Liver (tissue), 3 donors: Measurements from ENCODE around the gene HIF3A.

Source experiments
- CTCF ChIP-seq: fragments of 150-350 bp; IDR thresholded peaks from 2 replicates; pipeline ENCODE4 v1.5.1; 2017; ENCODE audit warnings: improper control_type of control experiment, low read depth, low read length; ENCODE audit not compliant: missing input control
- EGR1 ChIP-seq, 2 donors: IDR thresholded peaks; 2 replicates each; pipeline ENCODE4 v1.6.1; 2016 to 2018; ENCODE audit warnings: antibody characterized with exemption in 2 of 2, low read depth in 2 of 2
- FOXA1 ChIP-seq: IDR thresholded peaks from 2 replicates; pipeline ENCODE4 v1.6.1; 2016; ENCODE audit warnings: antibody characterized with exemption
- GABPA ChIP-seq, 2 donors: IDR thresholded peaks in 1 of 2; conservative IDR thresholded peaks in 1 of 2; 2 replicates each; pipeline ENCODE4 v1.6.1; 2016; ENCODE audit warnings: antibody characterized with exemption in 2 of 2, mild to moderate bottlenecking in 1 of 2, moderate library complexity in 1 of 2
- HNF4G ChIP-seq: IDR thresholded peaks from 2 replicates; pipeline ENCODE4 v1.6.1; 2016; ENCODE audit warnings: antibody characterized with exemption
- JUND ChIP-seq, 2 donors: IDR thresholded peaks; 2 replicates each; pipeline ENCODE4 v1.6.1; 2016; ENCODE audit warnings: antibody characterized with exemption in 2 of 2
- MAX ChIP-seq: IDR thresholded peaks from 2 replicates; pipeline ENCODE4 v1.6.1; 2016; ENCODE audit warnings: antibody characterized with exemption
- NR2F2 ChIP-seq: IDR thresholded peaks from 2 replicates; pipeline ENCODE4 v1.6.1; 2016; ENCODE audit warnings: antibody characterized with exemption
- RAD21 ChIP-seq, 2 donors: IDR thresholded peaks; 2 replicates each; pipeline ENCODE4 v1.6.1; 2016; ENCODE audit warnings: antibody characterized with exemption in 2 of 2, mild to moderate bottlenecking in 2 of 2
- SP1 ChIP-seq: IDR thresholded peaks from 2 replicates; pipeline ENCODE4 v1.6.1; 2018; ENCODE audit warnings: antibody characterized with exemption, mild to moderate bottlenecking
- TAF1 ChIP-seq: conservative IDR thresholded peaks from 2 replicates; pipeline ENCODE4 v1.6.1; 2016; ENCODE audit warnings: antibody characterized with exemption, mild to moderate bottlenecking
- YY1 ChIP-seq: IDR thresholded peaks from 2 replicates; pipeline ENCODE4 v1.6.1; 2016; ENCODE audit warnings: antibody characterized with exemption, mild to moderate bottlenecking
- TF ChIP-seq, protein P1 (sequence below): IDR thresholded peaks from 2 replicates; pipeline ENCODE4 v1.6.1; 2016; ENCODE audit warnings: antibody characterized with exemption, mild to moderate bottlenecking
- donor health status: healthy.
- donor health status: healthy.

DNA sequence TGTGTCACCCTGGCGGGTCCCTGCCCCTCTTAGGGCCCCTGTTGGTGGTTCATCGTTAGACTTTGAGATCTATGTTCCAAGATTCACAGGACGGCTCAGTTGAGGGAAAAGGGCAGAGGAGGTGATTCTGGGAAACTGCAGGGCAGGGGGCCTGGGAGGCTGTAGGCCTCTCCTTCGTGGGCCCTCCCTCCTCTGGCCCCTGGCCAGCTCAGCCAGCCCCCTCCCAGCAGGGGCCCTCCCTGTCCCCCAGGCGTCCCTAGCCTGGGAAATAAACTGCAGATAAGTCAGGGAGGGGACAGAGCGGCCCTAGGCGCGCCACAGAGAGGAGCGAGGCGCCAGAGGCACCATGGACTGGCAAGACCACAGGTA lies 6.5 kb downstream of the HIF3A start:
- no peak for TF ChIP-seq YY1
- TF ChIP-seq NR2F2, result no peak
- no peak for TF ChIP-seq CTCF
- TF ChIP-seq FOXA1, result no peak
- TF ChIP-seq, protein P1, sequence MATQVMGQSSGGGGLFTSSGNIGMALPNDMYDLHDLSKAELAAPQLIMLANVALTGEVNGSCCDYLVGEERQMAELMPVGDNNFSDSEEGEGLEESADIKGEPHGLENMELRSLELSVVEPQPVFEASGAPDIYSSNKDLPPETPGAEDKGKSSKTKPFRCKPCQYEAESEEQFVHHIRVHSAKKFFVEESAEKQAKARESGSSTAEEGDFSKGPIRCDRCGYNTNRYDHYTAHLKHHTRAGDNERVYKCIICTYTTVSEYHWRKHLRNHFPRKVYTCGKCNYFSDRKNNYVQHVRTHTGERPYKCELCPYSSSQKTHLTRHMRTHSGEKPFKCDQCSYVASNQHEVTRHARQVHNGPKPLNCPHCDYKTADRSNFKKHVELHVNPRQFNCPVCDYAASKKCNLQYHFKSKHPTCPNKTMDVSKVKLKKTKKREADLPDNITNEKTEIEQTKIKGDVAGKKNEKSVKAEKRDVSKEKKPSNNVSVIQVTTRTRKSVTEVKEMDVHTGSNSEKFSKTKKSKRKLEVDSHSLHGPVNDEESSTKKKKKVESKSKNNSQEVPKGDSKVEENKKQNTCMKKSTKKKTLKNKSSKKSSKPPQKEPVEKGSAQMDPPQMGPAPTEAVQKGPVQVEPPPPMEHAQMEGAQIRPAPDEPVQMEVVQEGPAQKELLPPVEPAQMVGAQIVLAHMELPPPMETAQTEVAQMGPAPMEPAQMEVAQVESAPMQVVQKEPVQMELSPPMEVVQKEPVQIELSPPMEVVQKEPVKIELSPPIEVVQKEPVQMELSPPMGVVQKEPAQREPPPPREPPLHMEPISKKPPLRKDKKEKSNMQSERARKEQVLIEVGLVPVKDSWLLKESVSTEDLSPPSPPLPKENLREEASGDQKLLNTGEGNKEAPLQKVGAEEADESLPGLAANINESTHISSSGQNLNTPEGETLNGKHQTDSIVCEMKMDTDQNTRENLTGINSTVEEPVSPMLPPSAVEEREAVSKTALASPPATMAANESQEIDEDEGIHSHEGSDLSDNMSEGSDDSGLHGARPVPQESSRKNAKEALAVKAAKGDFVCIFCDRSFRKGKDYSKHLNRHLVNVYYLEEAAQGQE, result no peak
- TF ChIP-seq SP1, result no peak
- TF ChIP-seq JUND (IDR thresholded peaks at IDR 0.05), result no peak
- no peak for TF ChIP-seq RAD21 (IDR thresholded peaks at IDR 0.05)
- no peak for TF ChIP-seq GABPA (IDR thresholded peaks at IDR 0.05 in 1 of 2, conservative IDR thresholded peaks at IDR 0.05 in 1 of 2)
- no peak for TF ChIP-seq TAF1
- no peak for TF ChIP-seq MAX
- TF ChIP-seq EGR1 (IDR thresholded peaks at IDR 0.05; ENCODE audit: low read depth in 2 of 2), result no peak
- no peak for TF ChIP-seq HNF4G
